HCEC 1CT (cell line): Measurements from ENCODE around the gene TICAM2.

Experiments
- DNase-seq: peaks from one replicate; pipeline ENCODE4 v3.0.0-alpha.2; 2017

Gene TICAM2

DNA sequence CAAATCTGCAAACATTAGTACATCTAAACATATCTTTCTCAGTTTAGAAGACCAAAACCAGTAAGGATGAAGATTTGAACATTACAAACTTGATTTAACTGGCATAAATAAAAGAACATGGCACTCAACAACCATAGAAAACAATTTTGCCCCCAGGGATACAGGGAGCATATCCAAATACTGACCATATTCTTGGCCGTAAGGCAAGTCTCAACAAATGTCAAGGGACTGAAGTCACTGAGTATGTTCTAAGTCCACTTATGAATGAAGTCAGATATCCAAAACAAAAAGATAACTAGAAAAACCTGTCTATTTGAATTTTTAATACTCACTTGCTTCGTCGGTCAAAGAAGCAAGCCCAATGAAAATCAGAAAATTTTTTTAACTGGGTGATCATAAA lies 71.9 kb downstream of the TICAM2 start:
- DNase-seq: no peak
